Activated CD8-positive, alpha-beta T cell treated with anti-CD3 and anti-CD28 coated beads, Interleukin-2, amount 10 ng/mL, durations not matched to agents 7 days and 5 days (primary cell): ENCODE measurements around the gene ZNF215. TPM values are rescaled to one million over a fixed set of nuclear protein-coding genes. Genes with fewer than 3 reads are reported as not detected.
A peak's percentile ranks its signal among the peaks of the same experiment; 100 is the strongest.

Source experiments
- ATAC-seq: fragments of 150-1000 bp; cut with Tn5 transposase; one replicate; pipeline ENCODE4 v1.10.0; 2021; ENCODE audit warnings: moderate library complexity
- CTCF ChIA-PET: fragments of 350-600 bp; sonication (Branson Sonifier 250); formaldehyde crosslinking; loops from one replicate; lab custom pipeline; 2021; ENCODE audit warnings: antibody characterized with exemption; lab: Charles Lee
- POLR2A ChIA-PET: fragments of 350-600 bp; sonication (Branson Sonifier 250); formaldehyde crosslinking; loops from one replicate; lab custom pipeline; 2021; ENCODE audit warnings: antibody characterized with exemption; lab: Charles Lee
- DNase-seq: peaks from one replicate; pipeline ENCODE4 v3.0.0-alpha.2; 2020
- H3K27ac Mint-ChIP-seq: one replicate; pipeline ENCODE4 v1.8.0; 2021; ENCODE audit warnings: mild to moderate bottlenecking, mixed read lengths
- H3K27me3 Mint-ChIP-seq: one replicate; pipeline ENCODE4 v1.8.0; 2021; ENCODE audit warnings: low read depth, mixed read lengths
- H3K36me3 Mint-ChIP-seq: one replicate; pipeline ENCODE4 v1.8.0; 2021; ENCODE audit warnings: low read depth, mixed read lengths
- H3K4me1 Mint-ChIP-seq: one replicate; pipeline ENCODE4 v1.8.0; 2021; ENCODE audit warnings: low read depth, mixed read lengths
- H3K4me3 Mint-ChIP-seq: one replicate; pipeline ENCODE4 v1.8.0; 2021; ENCODE audit warnings: mild to moderate bottlenecking, mixed read lengths
- H3K9me3 Mint-ChIP-seq: one replicate; pipeline ENCODE4 v1.8.0; 2022; ENCODE audit warnings: mixed read lengths; ENCODE audit not compliant: insufficient read depth
- total RNA-seq, 2 experiments: library from RNA; stranded (reverse); gene quantifications; one replicate each; pipeline ENCODE4 v1.2.3, GENCODE V29; 2021

The ZNF215 gene
- total RNA-seq, 2 experiments from 2014 or later: 1.3 to 1.6 TPM

DNA sequence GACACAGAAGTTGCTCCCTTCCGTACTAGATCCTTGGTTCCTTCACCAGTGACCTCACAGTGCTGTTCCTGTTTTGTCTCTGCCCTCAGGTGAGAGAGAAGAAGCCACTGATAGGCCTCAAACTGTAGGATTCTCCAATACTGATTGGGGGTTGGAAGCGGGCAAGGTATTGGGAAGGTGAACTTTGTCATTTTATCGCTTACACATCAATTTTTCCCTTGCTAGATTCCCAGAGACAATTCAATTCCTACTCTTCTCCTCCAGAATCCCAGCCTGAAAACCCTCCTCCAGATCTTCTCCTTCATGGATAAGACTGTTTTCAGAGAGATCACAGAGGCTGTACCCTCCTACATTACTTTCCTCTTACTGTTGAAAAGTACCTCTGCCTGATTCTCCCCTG lies 14.8 kb upstream of the ZNF215 start:
- no peak overlapping the region for H3K27ac Mint-ChIP-seq
- H3K36me3 Mint-ChIP-seq: no peaks in the 10 kb centered on the region
- no peaks in the 10 kb centered on the region for H3K27me3 Mint-ChIP-seq
- ATAC-seq: no peak
- no peak overlapping the region for H3K4me3 Mint-ChIP-seq
- H3K9me3 Mint-ChIP-seq: no peaks in the 10 kb centered on the region
- POLR2A ChIA-PET: no interaction called here
- H3K4me1 Mint-ChIP-seq: no peaks in the 10 kb centered on the region
- CTCF ChIA-PET: no interaction called here
- no peak for DNase-seq

GRCh38 chr11:6911948-6912347 lies 14.3 kb upstream of the ZNF215 start:
- Mint-ChIP-seq H3K27me3 (no peaks in the 10 kb centered on the region), H3K27ac (no peak overlapping the region), H3K9me3 (no peaks in the 10 kb centered on the region), H3K36me3 (no peaks in the 10 kb centered on the region), H3K4me3 (no peak overlapping the region), H3K4me1 (no peaks in the 10 kb centered on the region)
- POLR2A ChIA-PET: no interaction called here
- ATAC-seq: no peak
- no peak for DNase-seq
- CTCF ChIA-PET: no interaction called here

DNA sequence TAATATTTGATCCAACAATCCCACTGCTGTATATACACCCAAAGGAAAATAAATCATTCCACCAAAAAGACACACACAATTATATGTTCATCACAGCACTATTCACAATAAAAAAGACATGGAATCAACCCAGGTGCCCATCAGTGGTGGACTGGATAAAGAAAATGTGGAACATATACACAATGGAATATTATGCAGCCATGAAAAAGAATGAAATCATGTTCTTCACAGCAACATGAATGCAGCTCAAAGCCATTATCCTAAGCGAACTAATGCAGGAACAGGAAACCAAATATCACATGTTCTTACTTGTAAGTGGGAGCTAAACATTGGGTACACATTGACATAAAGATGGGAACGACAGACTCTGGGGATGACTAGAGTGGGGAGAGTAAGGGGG lies 6.5 kb upstream of the ZNF215 start:
- no peaks in the 10 kb centered on the region for H3K36me3 Mint-ChIP-seq
- CTCF ChIA-PET: no interaction called here
- no peak overlapping the region for H3K27ac Mint-ChIP-seq
- peaks cover 7% of the 10 kb centered on the region for H3K27me3 Mint-ChIP-seq
- H3K4me3 Mint-ChIP-seq: no peak overlapping the region
- H3K9me3 Mint-ChIP-seq: no peaks in the 10 kb centered on the region
- H3K4me1 Mint-ChIP-seq: no peaks in the 10 kb centered on the region
- DNase-seq (no peak), ATAC-seq (no peak)
- POLR2A ChIA-PET: no interaction called here

- Mint-ChIP-seq H3K36me3 (no peaks in the 10 kb centered on the region), H3K27me3 (peaks cover 12% of the 10 kb centered on the region), H3K9me3 (no peaks in the 10 kb centered on the region), H3K4me3 (no peak within 1 kb of the TSS), H3K4me1 (peaks cover 2% of the 10 kb centered on the region), H3K27ac (no peak within 1 kb of the TSS)
- POLR2A ChIA-PET: no interaction called here
- DNase-seq (no peak), ATAC-seq (no peak)
- CTCF ChIA-PET: interaction anchor here (0.7 kb wide), 1 partner anchor 32 kb away, joined by 3 read pairs; no protein-coding TSS in a partner anchor
These were observed 5.5 kb upstream of the ZNF215 start, which contains the start of gene OR2D3 for GRCh38 chr11:6920702-6921101. Gene OR2D3 (plus strand): TSS chr11:6921002. CDS start chr11:6921002, 0 bp downstream.

DNA sequence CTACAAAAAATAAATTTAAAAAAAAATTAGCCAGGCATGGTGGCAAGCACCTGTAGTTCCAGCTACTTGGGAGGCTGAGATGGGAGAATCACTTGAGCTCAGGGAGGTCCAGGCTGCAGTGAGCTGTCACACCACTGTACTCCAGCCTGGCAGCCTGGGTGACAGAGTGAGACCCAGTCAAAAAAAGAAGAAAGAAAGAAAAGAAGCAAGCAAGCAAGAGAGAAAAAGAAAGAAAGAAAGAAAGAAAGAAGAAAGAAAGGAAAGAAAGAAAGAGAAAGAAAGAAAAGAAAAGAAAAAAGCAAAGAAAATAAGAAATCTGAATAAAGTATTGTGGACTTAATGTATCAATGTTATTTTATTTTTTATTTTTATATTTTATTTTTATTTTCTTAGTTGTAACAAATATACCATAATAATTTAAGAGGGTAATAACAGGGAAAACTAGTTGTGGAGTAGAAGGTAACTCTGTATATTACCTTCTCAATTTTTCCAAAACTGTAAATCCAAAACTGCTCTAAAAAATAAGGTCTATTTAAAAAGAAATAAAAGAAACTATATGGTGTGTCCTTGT lies 1.1 kb upstream of the ZNF215 start:
- DNase-seq: no peak
- Mint-ChIP-seq H3K36me3 (no peaks in the 10 kb centered on the region), H3K9me3 (no peaks in the 10 kb centered on the region), H3K27me3 (peaks cover 29% of the 10 kb centered on the region), H3K27ac (no peak overlapping the region), H3K4me1 (peaks cover 17% of the 10 kb centered on the region), H3K4me3 (no peak overlapping the region)
- POLR2A ChIA-PET: no interaction called here
- CTCF ChIA-PET: no interaction called here
- no peak for ATAC-seq

DNA sequence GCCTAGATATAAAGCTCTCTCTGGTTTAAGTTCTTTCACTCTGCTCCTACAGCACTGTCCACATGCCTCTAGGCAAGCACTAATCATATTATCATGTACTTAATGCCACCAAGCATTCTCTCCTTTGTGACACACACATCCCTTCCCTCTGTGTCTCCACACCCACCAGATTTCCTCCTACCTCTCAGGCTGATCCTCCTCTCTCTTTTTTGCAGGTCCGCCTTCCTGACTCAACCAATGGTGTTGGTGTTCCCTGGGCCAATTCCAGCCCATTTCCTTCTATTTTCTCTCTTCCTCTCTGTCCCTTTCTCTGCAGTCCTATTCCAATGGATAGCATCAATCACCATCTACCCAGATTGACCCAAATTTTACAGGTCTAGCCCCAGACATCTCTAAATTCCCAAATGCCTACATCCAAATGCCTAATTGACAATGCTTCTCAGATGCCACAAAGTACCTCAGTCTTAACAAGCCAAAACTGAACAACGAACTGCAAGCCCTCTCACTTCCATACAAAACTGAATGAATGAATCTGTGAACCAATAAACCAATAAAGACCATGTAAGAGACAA lies 504 bp upstream of the ZNF215 start:
- no peaks in the 10 kb centered on the region for H3K36me3 Mint-ChIP-seq
- peak overlapping the region; percentile 33 for H3K27ac Mint-ChIP-seq
- ChIA-PET POLR2A (interaction anchor here (1.7 kb wide), 1 partner anchor 179 kb away, joined by 5 read pairs; no protein-coding TSS in a partner anchor), CTCF (no interaction called here)
- DNase-seq: no peak
- H3K27me3 Mint-ChIP-seq: peaks cover 29% of the 10 kb centered on the region
- ATAC-seq: no peak
- H3K4me1 Mint-ChIP-seq: peaks cover 17% of the 10 kb centered on the region
- H3K4me3 Mint-ChIP-seq: peak overlapping the region; percentile 82
- no peaks in the 10 kb centered on the region for H3K9me3 Mint-ChIP-seq

DNA sequence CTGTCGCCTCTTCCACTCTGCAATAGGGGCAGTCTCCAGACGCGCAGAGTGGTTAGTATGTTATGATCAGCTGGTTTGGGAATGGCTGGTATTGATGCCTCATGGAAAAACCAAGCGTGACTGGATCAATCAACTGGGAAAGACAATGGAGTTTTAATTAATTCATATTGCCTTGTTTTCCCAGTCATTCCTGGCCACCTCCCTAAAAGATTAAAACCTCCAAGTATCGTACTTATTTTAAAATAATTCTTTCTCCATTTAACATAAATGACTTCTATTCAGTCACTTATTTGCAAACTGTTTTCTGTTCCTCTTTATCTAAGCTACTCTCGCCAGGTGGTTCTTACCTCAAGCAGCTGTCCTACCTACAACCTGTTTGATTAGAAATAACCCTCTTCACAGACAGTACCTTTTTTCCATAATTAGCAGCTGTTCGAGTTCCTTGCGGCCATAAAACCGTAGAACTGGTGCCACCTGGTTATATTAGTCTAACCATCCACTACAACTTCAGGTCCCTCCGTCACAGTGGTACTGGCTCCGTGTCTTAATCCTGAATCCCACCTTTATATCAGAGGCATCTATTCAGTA lies 898 bp downstream of the ZNF215 start:
- Mint-ChIP-seq H3K9me3 (no peaks in the 10 kb centered on the region), H3K27ac (no peak overlapping the region), H3K36me3 (no peaks in the 10 kb centered on the region), H3K4me3 (peak overlapping the region; percentile 82), H3K4me1 (peaks cover 19% of the 10 kb centered on the region), H3K27me3 (peaks cover 29% of the 10 kb centered on the region)
- ChIA-PET POLR2A (interaction anchor here (1.7 kb wide), 1 partner anchor 181 kb away, joined by 5 read pairs; no protein-coding TSS in a partner anchor), CTCF (interaction anchor here (0.7 kb wide), 1 partner anchor 8 kb away, joined by 3 read pairs; no protein-coding TSS in a partner anchor)
- ATAC-seq (no peak), DNase-seq (no peak)

DNA sequence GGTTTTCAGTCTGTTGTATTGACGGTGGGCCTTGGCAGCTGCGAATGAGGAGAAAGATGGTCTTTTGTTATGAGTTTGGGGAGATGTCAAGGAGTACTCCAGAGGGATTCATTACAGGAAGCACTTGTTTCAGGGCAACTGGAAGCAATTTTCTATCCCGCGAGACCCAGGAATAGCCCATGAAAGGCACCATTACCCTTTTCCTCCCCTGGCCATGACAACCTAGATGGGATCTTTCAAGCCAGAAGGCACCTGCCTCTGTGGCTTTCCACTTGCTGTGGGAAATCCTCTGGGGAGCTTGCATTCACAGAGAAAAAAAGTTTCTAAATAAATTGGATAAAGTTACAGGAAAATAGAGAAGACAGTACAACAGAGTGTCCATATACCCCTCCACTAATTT lies 2.7 kb downstream of the ZNF215 start:
- ChIA-PET POLR2A (no interaction called here), CTCF (no interaction called here)
- no peaks in the 10 kb centered on the region for H3K36me3 Mint-ChIP-seq
- no peak for DNase-seq
- ATAC-seq: no peak
- H3K9me3 Mint-ChIP-seq: no peaks in the 10 kb centered on the region
- peaks cover 27% of the 10 kb centered on the region for H3K27me3 Mint-ChIP-seq
- no peak overlapping the region for H3K27ac Mint-ChIP-seq
- peaks cover 23% of the 10 kb centered on the region for H3K4me1 Mint-ChIP-seq
- no peak overlapping the region for H3K4me3 Mint-ChIP-seq

DNA sequence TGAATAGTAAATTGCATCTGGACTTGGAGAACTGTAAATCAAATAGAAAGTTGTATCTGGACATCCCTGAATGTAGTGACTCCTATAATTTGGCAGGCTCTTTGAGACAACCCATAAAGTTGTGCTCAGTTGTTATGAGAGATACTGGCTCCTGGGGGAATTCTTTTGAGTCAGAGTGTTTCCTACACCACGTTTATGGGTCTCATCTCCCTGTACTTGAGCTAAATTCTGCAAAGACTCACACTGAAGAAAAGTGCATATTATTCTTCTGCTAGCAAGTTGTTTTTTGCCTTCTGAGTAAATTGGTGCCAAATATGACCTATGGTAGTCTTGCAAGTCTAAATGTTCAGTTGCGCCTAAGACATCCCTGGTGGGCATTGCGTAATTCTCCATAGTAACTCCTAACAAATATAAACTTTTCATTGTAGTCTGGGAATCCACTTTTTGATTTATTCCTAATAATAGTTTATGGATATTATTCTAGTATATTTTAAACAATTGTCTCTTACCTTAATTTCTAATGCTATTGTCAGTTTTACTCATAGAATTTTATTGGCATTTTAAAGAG lies 5.0 kb downstream of the ZNF215 start:
- Mint-ChIP-seq H3K27me3 (peaks cover 14% of the 10 kb centered on the region), H3K4me3 (no peak overlapping the region), H3K9me3 (no peaks in the 10 kb centered on the region), H3K36me3 (no peaks in the 10 kb centered on the region), H3K27ac (no peak overlapping the region), H3K4me1 (peaks cover 17% of the 10 kb centered on the region)
- no peak for ATAC-seq
- ChIA-PET CTCF (interaction anchor here (1.2 kb wide), 1 partner anchor 118 kb away, joined by 3 read pairs; no protein-coding TSS in a partner anchor), POLR2A (no interaction called here)
- no peak for DNase-seq

GRCh38 chr11:6932145-6932544 lies 5.9 kb downstream of the ZNF215 start:
- ATAC-seq (peak; percentile 73), DNase-seq (peak; percentile 31)
- ChIA-PET CTCF (no interaction called here), POLR2A (no interaction called here)
- H3K4me3 Mint-ChIP-seq: no peak overlapping the region
- H3K36me3 Mint-ChIP-seq: no peaks in the 10 kb centered on the region
- H3K27ac Mint-ChIP-seq: no peak overlapping the region
- H3K4me1 Mint-ChIP-seq: peaks cover 14% of the 10 kb centered on the region
- no peaks in the 10 kb centered on the region for H3K9me3 Mint-ChIP-seq
- H3K27me3 Mint-ChIP-seq: peaks cover 10% of the 10 kb centered on the region

DNA sequence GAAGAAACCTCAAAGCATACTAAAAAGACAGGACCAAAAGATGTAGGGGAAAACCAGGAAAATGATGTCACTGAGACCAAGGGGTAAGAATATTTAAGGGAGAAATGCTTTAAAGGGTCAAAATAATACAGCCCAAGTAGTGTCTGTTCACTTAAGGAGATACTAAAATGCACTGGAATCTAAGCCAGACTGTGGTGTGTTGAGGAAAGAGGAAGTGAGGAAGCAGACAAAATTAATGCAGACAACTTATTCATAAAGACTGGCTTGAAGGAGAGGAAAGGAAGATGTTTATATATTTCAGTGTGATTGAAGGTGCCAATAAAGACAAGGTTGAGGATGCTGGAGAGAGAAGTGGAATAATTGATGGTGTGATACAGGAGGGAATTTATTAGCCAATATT lies 15.7 kb downstream of the ZNF215 start:
- ChIA-PET POLR2A (no interaction called here), CTCF (no interaction called here)
- ATAC-seq: no peak
- no peak for DNase-seq
- Mint-ChIP-seq H3K27me3 (no peaks in the 10 kb centered on the region), H3K27ac (no peak overlapping the region), H3K4me1 (no peaks in the 10 kb centered on the region), H3K9me3 (no peaks in the 10 kb centered on the region), H3K4me3 (no peak overlapping the region), H3K36me3 (no peaks in the 10 kb centered on the region)

- H3K27me3 Mint-ChIP-seq: no peaks in the 10 kb centered on the region
- DNase-seq (no peak), ATAC-seq (no peak)
- no peaks in the 10 kb centered on the region for H3K36me3 Mint-ChIP-seq
- H3K9me3 Mint-ChIP-seq: no peaks in the 10 kb centered on the region
- ChIA-PET CTCF (interaction anchor here (0.7 to 1.3 kb wide), 2 partner anchors 29 to 130 kb away, joined by 3 to 4 read pairs; no protein-coding TSS in a partner anchor), POLR2A (no interaction called here)
- H3K4me3 Mint-ChIP-seq: no peak overlapping the region
- H3K4me1 Mint-ChIP-seq: no peaks in the 10 kb centered on the region
- no peak overlapping the region for H3K27ac Mint-ChIP-seq
These were observed 16.9 kb downstream of the ZNF215 start for GRCh38 chr11:6943131-6943530.
